KBM-7 (cell line): ENCODE results near the gene HSF5.

Source experiments
- DNase-seq: peaks from one replicate; pipeline ENCODE4 v3.0.0-alpha.2; 2015
- in situ Hi-C: fragments of 300-500 bp; cut with MboI; formaldehyde crosslinking; loops from 2 replicates; pipeline ENCODE4 v1.14.3; 2020; ENCODE audit warnings: low sequenced_read_pairs, low pct_unique_long_range_greater_than_20kb, mixed read lengths

HSF5 gene, protein sequence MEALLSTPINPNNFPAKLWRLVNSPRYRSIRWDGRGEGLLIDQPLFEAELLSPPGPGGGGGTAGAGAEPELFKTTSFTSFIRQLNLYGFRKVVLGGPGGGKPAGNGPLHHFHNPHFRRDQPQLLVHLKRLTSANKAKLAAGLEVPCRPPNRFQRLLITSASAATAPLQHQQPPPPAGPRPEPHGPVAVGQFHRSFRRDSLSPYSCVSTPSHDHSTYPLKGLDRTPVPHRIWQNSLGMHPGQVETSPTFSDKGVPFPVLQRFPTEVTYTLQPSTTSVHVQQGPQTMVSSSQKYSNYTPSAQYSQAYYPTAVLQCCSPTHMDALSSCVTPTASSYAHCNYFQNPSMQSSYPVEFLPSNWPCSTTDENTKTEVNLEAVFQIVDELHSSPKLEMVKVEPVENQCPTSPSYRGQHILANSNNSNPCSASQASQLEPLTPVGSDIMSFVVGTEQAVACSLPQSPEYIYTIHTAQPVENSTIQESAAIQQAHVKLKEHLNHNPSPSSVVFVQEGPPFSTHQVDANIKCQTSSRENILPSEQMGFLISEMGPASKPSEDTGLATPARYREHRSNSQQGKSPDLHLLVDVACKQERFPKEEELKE

DNA sequence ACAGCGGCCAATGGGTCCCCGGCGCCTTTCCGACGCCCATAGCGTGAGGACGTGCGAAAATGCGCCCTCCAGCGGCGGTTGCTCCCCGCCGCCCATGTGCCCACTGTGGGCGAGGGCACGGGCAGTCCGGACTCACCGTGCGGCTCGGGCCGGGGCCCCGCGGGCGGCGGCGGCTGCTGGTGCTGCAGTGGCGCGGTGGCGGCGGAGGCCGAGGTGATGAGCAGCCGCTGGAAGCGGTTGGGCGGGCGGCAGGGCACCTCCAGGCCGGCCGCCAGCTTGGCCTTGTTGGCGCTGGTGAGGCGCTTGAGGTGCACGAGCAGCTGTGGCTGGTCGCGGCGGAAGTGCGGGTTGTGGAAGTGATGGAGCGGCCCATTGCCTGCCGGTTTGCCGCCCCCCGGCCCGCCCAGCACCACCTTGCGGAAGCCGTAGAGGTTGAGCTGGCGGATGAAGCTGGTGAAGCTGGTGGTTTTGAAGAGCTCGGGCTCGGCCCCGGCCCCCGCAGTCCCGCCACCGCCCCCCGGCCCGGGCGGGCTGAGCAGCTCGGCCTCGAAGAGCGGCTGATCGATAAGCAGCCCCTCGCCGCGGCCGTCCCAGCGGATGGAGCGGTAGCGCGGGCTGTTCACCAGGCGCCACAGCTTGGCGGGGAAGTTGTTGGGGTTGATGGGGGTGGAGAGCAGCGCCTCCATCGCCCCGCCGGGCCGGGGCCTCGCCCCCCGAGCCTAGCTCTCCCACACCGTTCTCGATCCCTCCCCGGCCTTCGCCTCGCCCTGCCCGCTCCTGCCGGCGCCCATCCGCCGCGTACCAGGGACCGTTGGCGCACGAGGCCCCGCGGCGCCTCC, at the start of gene HSF5:
HSF5 (minus strand) TSS at position 820 of the 839 bp plus-strand sequence; CDS start at position 686, 134 bp downstream.
- no peak for DNase-seq
- in situ Hi-C loops = no loop called here

DNA sequence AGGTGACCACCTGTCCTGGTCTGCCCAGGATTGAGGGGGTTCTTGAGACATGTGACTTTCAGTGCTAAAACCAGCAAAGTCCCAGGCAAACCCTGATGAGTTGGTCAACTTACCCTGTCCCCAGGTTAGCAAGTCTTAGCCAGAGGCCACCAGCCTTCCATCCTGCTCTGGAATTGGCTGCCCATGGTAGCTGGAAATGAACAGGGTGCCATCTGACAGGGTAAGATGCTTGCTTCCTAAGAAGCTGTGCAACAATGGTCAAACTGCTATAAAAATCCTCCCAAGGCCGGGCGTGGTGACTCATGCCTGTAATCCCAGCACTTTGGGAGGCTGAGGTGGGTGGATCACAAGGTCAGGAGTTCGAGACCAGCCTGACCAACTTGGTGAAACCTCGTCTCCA, 49.1 kb upstream of the HSF5 start:
- in situ Hi-C loops = loop anchor here (25.0 kb wide), 1 partner anchor 475 kb away; no protein-coding TSS in a partner anchor
- no peak for DNase-seq

DNA sequence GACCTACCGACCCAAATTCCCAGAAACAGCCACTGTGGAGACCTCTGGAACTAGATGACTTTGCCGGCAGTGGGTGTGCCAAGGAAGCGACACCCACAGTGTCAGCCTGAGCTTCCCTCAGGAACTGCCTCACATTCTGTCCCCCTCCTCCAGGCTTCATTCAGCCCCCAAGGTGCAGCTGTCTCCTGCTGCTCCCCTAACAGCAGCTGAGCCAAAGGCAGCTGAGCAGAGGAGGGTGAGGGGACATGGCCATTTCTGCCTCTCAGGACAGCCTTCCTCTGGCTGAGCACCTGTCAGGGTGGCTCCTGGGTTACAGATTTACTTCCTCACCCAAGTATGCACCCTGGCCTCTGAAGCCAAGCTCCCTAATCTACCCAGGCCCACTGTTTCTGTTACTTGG, 48.3 kb upstream of the HSF5 start:
- in situ Hi-C loops = loop anchor here (25.0 kb wide), 1 partner anchor 476 kb away; no protein-coding TSS in a partner anchor
- no peak for DNase-seq

DNA sequence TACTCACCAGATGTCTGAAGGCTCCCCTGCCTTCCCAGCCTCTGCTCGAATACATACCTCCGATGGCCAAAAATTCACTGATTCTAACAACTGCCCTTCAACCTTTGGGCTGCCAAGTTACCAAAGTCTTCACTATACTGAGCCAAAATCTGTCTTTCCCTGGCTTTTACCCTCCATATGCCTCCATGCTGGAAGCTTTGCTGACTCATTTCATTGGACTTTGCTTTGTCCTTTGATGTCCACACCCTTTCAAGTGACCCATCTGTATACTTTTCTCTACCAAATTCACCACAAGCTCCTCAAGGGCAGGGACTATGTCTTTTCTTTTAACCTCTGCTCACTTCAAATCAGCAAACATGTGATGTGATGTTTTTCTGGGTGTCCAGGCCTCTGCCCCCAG, 47.2 kb upstream of the HSF5 start:
- DNase-seq = no peak
- in situ Hi-C loops = loop anchor here (25.0 kb wide), 1 partner anchor 477 kb away; no protein-coding TSS in a partner anchor

DNA sequence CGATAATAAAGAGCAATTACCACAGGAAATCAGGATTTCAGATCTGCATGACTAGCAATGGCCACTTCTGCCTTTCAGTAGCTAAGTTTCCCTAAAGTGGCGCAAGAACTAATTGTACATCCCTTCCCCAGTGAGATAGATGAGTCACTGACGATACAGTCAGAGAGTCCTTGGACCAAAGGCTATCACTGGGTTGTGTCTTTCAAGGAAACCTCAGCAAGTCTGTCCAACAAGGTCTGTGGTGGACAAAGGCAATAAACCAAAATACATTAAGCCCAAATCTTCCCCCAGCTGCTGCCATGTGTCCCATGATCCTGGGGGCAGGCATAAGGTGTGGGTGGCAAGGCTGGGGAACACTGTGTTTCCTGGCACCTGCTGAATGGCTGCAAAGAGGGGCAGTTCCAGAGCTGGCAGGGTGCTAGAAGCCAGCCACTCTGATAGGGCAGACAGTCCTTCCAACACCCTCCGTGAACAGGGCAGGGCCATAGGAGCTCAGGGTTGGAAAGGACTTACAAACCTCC, 46.8 kb upstream of the HSF5 start:
- in situ Hi-C loops = loop anchor here (25.0 kb wide), 1 partner anchor 477 kb away; no protein-coding TSS in a partner anchor
- peak; percentile 19 for DNase-seq

DNA sequence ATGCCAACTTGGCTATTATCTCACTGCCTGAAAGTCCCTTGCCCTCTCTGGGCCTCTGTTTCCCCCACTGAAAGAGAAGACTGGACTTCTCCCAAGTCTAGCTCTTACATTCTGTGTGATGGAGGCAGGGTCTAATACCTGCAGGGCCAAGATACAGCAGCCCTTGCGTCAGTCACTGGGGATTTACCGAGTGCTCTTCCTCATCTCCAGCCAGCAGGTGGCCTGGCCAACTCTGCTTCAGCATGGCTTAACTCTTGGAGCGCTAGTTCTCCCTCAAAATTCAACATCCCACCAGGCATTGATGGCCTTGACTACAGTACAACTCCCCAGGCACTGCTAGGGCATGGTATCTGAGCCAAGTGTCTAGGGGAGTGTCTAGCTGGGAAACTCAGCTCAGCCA, 46.1 kb upstream of the HSF5 start:
- in situ Hi-C loops = loop anchor here (25.0 kb wide), 1 partner anchor 478 kb away; no protein-coding TSS in a partner anchor
- no peak for DNase-seq

DNA sequence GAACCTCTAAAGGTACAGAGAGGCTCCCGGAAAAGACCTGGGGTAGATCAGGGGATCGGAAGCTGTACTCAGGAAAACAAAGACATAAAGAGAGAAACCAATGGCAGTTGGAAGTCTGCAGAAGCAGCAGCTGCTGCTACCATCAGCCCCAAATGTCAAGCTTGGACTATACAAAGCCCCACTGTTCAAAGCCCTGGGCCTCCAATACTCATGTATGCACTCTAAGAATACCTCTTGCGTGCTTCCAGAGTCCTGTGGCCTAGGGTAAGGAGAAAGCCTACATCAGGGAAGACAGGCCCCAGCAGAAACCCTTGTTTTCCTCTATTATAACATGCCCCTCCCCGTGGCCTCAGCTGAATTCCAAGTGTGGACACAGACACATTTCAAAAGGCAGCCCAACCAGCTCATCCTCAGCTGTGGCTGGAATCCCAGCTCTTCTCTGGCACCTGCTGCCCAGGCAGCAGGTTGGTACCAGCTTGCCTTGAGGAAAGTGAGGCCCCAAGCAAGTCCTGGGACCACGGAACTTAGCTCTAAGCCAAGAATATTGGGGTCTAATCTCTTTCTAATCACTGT, 45.5 kb upstream of the HSF5 start:
- DNase-seq = no peak
- in situ Hi-C loops = loop anchor here (25.0 kb wide), 1 partner anchor 479 kb away; no protein-coding TSS in a partner anchor

DNA sequence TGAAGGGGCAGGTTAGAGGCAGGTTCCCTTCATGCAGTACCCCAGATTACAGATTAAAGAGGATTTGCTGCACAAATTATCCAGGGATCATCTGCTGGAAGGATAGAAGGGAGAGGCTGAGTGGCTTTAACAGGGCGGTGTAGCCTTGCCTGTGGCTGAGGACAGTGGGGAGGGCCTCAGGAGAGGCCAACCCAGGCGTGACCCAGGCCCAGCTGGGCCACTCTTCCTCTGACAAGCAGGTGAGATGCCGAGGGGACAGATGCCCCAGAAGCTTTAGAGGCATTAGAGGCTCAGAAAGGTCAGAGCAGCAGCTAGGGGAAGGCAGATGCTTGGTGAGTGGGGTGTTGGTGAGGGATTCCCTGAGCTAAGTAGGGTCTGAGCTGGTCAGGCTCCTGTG, 44.3 kb upstream of the HSF5 start:
- in situ Hi-C loops = loop anchor here (25.0 kb wide), 1 partner anchor 480 kb away; no protein-coding TSS in a partner anchor
- no peak for DNase-seq

DNA sequence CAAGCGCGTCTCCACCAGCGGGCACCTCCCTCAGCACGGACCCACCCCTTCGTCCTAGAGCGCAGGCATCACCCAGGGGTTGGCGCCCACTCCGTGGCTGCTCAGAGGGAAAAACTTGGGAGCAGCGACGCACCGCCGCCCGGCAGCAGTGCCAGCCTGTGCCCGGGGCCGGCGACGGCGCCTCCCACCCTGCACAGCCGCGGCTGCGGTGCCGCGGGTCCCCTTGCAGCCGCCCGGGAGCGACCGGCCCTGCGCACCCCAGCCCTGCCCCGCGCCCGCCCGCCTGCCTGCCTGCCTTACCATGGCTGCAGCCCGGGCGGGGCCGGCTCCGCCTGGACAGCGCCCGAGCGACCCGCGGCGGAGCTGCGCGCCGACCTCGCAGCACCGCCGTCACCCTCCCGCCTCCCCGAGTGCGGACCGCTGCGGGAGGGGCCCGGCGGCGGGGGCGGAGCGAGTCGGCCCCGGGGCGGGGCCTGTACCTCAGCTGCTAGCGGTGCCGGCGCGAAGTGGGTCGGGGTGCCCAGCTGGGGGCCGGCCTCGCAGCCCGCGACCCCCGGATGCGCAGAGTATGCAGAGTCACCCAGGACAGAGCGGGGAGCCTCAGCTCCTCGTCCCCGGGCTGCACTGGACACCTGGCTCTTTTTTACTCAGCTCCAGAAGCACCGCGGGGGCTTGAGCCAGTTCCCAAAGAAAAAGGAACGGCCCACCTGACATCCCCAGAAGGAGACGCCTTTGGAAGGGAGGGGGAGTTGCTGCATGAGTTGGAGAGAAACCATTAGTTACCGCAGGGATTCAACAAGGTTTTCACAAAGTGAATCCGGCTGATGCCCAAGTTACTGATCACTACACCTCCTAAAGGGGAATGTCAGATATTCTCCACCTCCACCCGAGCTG, 43.7 kb upstream of the HSF5 start:
- DNase-seq = peak; percentile 30
- in situ Hi-C loops = loop anchor here (25.0 kb wide), 1 partner anchor 480 kb away; no protein-coding TSS in a partner anchor

DNA sequence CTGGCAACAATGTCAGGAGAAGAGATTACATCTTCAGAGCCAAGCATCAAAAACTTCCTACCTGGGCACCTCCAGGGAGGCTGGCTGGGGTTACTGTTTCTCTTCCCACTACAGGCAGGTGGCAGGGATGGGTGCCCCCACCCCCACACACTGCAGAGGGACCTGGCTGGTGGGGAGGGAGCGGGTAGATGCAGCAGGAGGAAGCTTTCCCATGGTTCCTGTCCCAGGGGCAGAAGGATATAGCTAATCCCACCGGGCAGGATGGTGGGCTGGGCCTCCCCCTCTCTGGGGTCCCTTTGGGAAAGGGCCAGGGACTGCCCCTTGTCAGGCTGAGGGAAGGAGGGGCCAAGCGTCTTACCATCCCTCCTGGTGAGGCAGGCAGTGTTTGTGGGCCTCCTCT, 42.9 kb upstream of the HSF5 start:
- DNase-seq = no peak
- in situ Hi-C loops = loop anchor here (25.0 kb wide), 1 partner anchor 481 kb away; no protein-coding TSS in a partner anchor

DNA sequence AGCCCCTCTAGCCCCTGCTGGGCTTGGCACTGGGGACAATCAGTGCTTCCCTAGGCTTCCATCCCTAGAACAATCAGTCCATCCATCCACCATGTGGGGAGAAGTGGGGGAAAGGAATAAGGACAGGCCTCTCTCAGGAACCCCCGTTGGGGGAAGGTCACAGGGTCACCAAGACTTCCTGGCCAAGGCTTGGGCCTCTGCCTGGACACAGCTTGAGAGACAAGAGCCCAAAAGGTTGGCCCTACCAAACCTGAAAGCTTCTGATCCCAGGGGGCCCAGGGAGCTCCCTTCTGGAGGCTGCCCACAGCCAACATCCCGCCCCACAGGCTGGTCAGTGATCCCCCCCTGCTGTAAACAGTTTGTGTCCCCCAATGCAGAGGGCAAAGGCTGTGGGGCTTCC, 42.4 kb upstream of the HSF5 start:
- no peak for DNase-seq
- in situ Hi-C loops = loop anchor here (25.0 kb wide), 1 partner anchor 482 kb away; no protein-coding TSS in a partner anchor

DNA sequence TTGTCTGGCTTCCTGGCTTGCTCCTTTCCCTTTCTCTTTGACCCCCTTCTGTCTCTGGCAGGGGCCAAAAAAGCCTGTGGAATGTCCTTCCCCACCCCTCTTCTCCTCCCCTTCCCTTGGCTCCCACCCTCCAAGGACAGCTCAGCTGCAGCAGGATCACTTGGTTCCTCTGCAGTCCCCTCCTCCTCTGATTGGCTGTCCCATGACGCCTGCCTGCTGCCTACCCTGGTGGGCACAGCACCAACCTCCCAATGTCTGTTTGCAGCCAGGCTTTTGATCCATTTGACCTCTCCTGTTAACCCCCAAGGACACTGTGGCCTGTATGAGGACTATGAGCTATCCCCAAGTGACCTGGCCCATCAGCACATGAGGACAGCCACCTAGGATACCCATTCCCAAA, 41.1 kb upstream of the HSF5 start:
- in situ Hi-C loops = loop anchor here (25.0 kb wide), 1 partner anchor 483 kb away; no protein-coding TSS in a partner anchor
- no peak for DNase-seq

DNA sequence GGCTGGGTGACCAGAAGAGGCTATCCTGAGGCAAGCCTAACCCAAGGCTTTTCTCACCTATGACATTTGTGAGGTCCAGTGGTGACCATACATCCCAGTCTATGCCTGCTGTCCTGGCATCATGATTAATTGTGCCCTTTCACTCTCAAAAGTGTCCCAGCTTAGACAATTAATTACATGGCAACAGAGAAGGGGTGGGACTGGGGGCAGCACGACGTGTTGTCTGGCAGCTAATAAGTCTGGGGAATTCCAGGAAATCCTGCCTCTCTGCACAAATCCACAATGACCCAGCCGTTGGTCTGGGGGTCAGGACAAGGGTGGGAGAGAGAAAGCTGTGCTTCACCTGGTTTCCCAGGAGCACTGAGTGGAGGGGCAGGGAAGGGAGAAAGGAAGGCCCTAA, 40.2 kb upstream of the HSF5 start:
- in situ Hi-C loops = loop anchor here (25.0 kb wide), 1 partner anchor 484 kb away; no protein-coding TSS in a partner anchor
- DNase-seq = no peak

DNA sequence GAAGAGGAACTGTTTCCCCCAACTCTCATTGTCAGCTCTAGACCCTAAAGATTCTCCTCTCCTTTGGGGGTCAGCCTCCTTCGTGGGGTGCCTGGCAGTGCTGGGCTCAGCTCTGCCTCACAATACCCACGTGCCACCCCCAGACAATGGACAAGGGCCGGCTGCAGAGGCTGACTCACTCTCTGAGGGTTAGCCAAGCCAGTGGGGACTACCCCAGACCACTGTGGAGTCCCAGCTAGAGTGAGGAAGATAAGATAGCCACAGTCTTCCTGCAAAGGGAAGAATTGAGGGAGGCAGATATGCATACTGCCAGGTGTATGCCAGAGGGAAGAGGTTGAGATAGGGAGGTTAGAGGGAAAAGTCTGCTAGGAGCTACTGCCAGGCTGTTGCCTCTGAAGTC, 39.7 kb upstream of the HSF5 start:
- DNase-seq = no peak
- in situ Hi-C loops = loop anchor here (25.0 kb wide), 1 partner anchor 484 kb away; no protein-coding TSS in a partner anchor

DNA sequence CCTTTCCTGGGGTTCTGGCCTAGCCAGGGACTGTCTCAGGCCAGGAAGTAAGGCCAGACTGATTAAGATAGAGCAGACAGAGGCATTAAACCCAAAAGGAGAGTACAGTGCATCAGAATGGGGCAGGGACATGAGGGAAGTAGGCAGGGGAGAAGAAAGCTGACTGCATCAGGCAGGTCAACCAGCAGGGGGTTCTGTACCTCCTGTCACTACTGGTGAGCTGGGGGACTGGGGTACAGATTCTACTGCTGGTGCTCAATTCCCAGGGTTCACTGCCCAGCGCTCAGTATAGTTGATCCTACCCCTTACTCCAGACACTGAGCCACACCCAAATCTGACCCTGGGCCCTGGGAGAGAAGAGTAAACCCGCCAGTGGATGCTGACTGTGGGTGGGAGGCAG, 39.1 kb upstream of the HSF5 start:
- DNase-seq = peak; percentile 35
- in situ Hi-C loops = loop anchor here (25.0 kb wide), 1 partner anchor 485 kb away; no protein-coding TSS in a partner anchor

DNA sequence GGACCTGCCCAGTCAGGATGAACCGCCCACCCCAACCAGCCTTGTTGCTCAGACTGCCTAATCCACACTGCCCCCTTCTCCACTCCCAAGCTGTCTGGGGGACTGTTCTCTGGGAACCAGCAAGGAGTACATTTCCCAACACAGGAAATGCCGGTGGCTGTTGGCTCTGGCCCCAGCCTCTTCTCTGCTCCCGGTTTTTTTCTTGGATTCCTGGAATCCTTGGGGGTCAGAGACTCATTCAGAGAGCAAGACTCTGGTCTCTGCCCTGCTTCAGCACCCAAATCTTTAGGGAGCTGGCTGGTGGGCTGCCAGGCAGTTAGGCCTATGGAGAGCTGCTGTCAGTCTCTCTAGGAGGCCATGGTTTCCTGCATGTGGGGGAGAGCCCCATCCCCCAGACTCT, 37.0 kb upstream of the HSF5 start:
- DNase-seq = no peak
- in situ Hi-C loops = loop anchor here (25.0 kb wide), 1 partner anchor 487 kb away; no protein-coding TSS in a partner anchor

DNA sequence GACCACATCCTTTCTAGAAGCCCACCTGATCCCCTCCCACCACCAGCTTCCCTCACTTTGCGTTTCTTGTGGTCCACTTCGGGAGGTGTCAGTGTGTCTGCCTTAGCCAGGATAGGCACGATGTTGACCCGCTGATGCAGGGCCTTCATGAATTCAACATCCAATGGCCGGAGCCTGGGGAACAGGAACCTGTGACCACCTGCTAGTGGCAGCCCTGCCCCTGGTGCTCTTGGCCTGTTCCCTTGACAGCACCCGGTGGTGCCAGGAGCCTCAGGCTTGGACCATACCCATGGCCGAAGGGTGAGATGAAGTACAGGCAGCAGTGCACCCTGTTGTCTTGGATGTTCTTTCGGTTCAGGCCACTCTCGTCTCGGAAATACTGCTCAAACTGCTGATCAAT, 33.5 kb upstream of the HSF5 start:
- in situ Hi-C loops = no loop called here
- no peak for DNase-seq
